ENCODE results near the gene TARM1. TPM values are rescaled to one million over a fixed set of nuclear protein-coding genes. Genes with fewer than 3 reads are reported as not detected.
A peak's percentile ranks its signal among the peaks of the same experiment; 100 is the strongest.

The TARM1 gene
- total RNA-seq, 4 donors from 2014 or later: not detected

DNA sequence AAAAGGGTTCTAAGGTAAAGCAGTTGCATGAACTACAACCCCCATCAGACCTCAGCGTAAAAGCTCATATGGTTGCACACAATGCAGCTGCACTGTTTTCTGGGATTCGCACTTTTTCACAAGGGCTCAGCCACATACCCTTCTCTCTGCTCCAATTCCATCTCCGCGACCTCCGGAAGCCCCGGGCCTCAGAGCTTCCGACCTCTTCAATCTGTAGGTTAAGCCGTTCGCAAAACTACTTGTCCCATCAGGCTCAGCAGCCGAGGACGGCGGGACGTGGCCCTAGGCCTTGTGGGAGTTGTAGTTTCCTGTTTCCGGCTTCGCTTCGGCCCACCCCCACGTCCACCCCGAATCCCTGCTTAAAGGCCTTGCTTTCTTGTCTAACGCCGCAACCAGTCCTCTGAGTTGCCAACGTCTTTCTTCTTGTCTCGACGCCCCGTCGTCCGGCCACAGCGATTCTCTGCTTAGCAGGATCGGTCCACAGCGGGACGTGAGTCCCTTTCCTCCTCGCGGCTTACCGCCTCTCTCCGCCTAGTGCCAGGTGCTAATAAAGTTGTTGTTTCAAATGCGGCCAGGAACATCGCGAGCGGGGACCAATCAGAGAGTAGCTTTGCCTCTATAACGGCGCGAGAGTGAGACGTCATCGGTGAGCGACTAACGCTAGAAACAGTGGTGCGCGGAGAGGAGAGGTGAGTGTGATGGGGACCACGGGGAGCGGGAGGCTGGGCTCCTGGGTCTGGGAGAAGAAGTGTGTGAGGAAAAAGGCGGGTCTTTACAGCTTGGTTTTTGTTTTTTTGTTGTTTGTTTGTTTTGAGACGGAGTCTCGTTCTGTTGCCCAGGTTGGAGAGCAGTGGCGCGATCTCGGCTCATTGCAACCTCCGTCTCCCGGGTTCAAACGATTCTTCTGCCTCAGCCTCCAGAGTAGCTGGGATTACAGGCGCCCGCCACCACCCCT, 34.2 kb upstream of the TARM1 start, which contains the start of the genes PRPF31 and TFPT:
TSS of gene PRPF31 (plus strand) at position 646 of the 955 bp plus-strand sequence. CDS start 2,525 bp downstream, outside the sequence.
TSS of gene TFPT (minus strand) at position 549 of the 955 bp plus-strand sequence. CDS start at position 161, 388 bp downstream.
- intact Hi-C loops (cut with DNase I): no loop called here
- Histone ChIP-seq H3K9me3 (no peaks in the 10 kb centered on the region), H3K4me3 (peak within 1 kb of the TSS; percentile 75 to 79 (median 77)), H3K4me1 (peaks cover 22 to 34% (median 32%) of the 10 kb centered on the region in 4 donors), H3K27me3 (no peaks in the 10 kb centered on the region), H3K36me3 (peaks cover 6 to 45% (median 36%) of the 10 kb centered on the region in 4 donors), H3K27ac (replicated peaks in 1 of 4) (peak within 1 kb of the TSS; percentile 82 to 92 (median 88))
- peak; percentile 99 for DNase-seq (ENCODE audit: extremely low spot score)
- under 1% methylated on average over 36 of the region's 60 CpGs for WGBS
- TF ChIP-seq, protein P1, sequence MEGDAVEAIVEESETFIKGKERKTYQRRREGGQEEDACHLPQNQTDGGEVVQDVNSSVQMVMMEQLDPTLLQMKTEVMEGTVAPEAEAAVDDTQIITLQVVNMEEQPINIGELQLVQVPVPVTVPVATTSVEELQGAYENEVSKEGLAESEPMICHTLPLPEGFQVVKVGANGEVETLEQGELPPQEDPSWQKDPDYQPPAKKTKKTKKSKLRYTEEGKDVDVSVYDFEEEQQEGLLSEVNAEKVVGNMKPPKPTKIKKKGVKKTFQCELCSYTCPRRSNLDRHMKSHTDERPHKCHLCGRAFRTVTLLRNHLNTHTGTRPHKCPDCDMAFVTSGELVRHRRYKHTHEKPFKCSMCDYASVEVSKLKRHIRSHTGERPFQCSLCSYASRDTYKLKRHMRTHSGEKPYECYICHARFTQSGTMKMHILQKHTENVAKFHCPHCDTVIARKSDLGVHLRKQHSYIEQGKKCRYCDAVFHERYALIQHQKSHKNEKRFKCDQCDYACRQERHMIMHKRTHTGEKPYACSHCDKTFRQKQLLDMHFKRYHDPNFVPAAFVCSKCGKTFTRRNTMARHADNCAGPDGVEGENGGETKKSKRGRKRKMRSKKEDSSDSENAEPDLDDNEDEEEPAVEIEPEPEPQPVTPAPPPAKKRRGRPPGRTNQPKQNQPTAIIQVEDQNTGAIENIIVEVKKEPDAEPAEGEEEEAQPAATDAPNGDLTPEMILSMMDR (IDR thresholded peaks at IDR 0.05): no peak
- TF ChIP-seq EP300 (IDR thresholded peaks at IDR 0.05) (no peak), POLR2AphosphoS5 (IDR thresholded peaks at IDR 0.05) (peak; percentile 93 to 96), POLR2A (IDR thresholded peaks at IDR 0.05; ENCODE audit: low read depth) (peak; percentile 69)

- intact Hi-C loops (cut with DNase I): no loop called here
- TF ChIP-seq POLR2A (IDR thresholded peaks at IDR 0.05; ENCODE audit: low read depth): no peak
- TF ChIP-seq, protein P1 (IDR thresholded peaks at IDR 0.05): no peak
- no peak for TF ChIP-seq EP300 (IDR thresholded peaks at IDR 0.05)
- TF ChIP-seq POLR2AphosphoS5 (IDR thresholded peaks at IDR 0.05): no peak
- Histone ChIP-seq H3K27me3 (no peaks in the 10 kb centered on the region), H3K36me3 (peaks cover 11 to 45% (median 36%) of the 10 kb centered on the region in 4 donors), H3K9me3 (no peaks in the 10 kb centered on the region), H3K4me1 (peaks cover 22 to 34% (median 32%) of the 10 kb centered on the region in 4 donors), H3K4me3 (peak overlapping the region; percentile 75 to 79 (median 77)), H3K27ac (replicated peaks in 1 of 4) (peak overlapping the region; percentile 82 to 92 (median 88))
- 18% methylated on average over 25 of the region's 28 CpGs for WGBS
- DNase-seq (ENCODE audit: extremely low spot score): no peak
These were observed 33.4 kb upstream of the TARM1 start for GRCh38 chr19:54114340-54115108.

GRCh38 chr19:54109651-54110050, 28.5 kb upstream of the TARM1 start:
- Histone ChIP-seq H3K4me3 (no peak overlapping the region), H3K27me3 (no peaks in the 10 kb centered on the region), H3K27ac (replicated peaks in 1 of 4) (no peak overlapping the region), H3K36me3 (peaks cover 33 to 73% (median 64%) of the 10 kb centered on the region in 4 donors), H3K4me1 (peaks cover 6 to 24% (median 16%) of the 10 kb centered on the region in 4 donors), H3K9me3 (no peaks in the 10 kb centered on the region)
- intact Hi-C loops (cut with DNase I): loop anchor here (10.0 kb wide), 1 partner anchor 235 kb away; no protein-coding TSS in a partner anchor
- TF ChIP-seq, protein P1 (IDR thresholded peaks at IDR 0.05): no peak
- TF ChIP-seq POLR2A (IDR thresholded peaks at IDR 0.05; ENCODE audit: low read depth) (no peak), EP300 (IDR thresholded peaks at IDR 0.05) (no peak), POLR2AphosphoS5 (IDR thresholded peaks at IDR 0.05) (no peak)
- WGBS: 77% methylated on average over 6 of the region's 6 CpGs
- DNase-seq (ENCODE audit: extremely low spot score): no peak

DNA sequence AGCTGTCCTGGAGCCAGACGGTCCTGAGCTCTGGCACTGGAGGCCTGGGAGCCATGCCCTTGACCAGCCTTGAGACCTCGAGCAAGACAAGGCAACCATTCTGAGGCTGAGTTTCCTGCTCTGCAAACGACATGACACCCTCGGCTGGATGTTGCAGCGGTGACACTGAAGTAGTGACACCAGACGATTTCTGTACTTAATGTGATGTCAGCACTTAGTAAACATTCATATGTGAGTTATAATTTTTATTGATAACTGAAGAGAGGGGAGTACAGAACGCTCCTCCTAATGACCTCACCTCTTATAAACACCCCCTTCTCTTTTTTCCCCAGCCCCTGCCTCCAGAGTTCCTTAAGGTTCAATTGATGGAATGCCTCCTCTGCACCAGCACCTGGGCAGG, 27.3 kb upstream of the TARM1 start:
- Histone ChIP-seq H3K9me3 (no peaks in the 10 kb centered on the region), H3K4me1 (peaks cover 4 to 24% (median 15%) of the 10 kb centered on the region in 4 donors), H3K27me3 (no peaks in the 10 kb centered on the region), H3K36me3 (peaks cover 33 to 78% (median 64%) of the 10 kb centered on the region in 4 donors), H3K27ac (replicated peaks in 1 of 4) (no peak overlapping the region), H3K4me3 (no peak overlapping the region)
- intact Hi-C loops (cut with DNase I): loop anchor here (10.0 kb wide), 1 partner anchor 234 kb away; no protein-coding TSS in a partner anchor
- TF ChIP-seq POLR2AphosphoS5 (IDR thresholded peaks at IDR 0.05) (no peak), POLR2A (IDR thresholded peaks at IDR 0.05; ENCODE audit: low read depth) (no peak), EP300 (IDR thresholded peaks at IDR 0.05) (no peak)
- TF ChIP-seq, protein P1 (IDR thresholded peaks at IDR 0.05): no peak
- no peak for DNase-seq (ENCODE audit: extremely low spot score)
- 73% methylated on average over 6 of the region's 7 CpGs for WGBS

Measured in esophagus muscularis mucosa (tissue), 4 donors.